HG03521 (cell line): ENCODE measurements around the gene AEBP1.

ENCODE experiments used
- ATAC-seq: cut with Tn5 transposase; IDR thresholded peaks from one replicate; pipeline ENCODE4 v1.9.1; 2021; ENCODE audit warnings: mild to moderate bottlenecking, moderate library complexity; ENCODE audit not compliant: unreplicated experiment

Gene AEBP1

GRCh38 chr7:44153948-44154335, 49.8 kb downstream of the AEBP1 start:
- ATAC-seq = no peak

DNA sequence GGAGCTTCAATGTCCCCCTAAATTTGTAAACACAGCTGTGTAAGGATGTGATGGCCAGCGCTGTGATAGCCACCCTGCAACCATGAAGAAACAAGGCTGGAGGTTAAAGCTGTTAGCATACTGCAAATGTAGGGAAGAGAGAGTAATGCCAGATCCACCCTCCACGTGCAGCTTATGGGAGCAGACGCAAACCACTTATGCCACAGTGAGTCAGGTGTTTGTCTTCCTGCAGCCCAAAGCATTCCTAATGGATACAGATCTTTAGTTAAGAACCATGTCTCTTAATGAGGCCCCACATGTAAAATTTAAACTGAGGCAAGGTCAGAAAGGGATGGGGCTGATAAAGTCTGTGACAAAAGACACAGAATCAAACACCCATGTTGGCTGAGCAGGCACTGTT, 50.6 kb downstream of the AEBP1 start:
- ATAC-seq = no peak

- ATAC-seq = no peak
Observed at GRCh38 chr7:44155191-44156185, 51.3 kb downstream of the AEBP1 start.

DNA sequence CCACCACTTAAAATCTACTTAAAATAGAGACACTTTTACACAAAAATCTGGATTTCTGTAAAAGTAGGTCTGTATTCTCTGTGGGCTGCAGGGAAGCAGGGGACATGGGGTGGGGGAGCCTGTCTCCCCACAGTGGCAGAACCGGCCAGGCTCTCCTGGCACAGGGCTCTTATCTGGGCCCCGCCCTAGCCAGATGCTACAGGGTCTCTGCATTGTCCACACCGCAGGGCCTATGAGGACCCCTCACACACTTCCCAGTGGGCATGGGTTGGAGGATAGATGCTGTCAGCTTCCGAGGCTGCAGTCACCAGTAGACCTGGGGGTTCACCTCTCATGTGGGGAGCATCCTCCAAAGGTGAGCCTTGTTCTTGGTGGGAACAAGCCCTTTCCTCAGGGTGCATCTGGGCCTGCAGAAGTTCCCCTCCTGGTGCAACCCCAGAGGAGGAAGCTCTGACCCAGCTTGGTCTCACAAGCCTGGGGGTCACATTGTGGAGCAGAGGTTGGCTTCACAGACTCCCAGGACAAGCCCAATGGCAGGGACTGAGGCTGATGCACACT, 52.4 kb downstream of the AEBP1 start:
- no peak for ATAC-seq

GRCh38 chr7:44157116-44158080, 53.3 kb downstream of the AEBP1 start:
- ATAC-seq = no peak

GRCh38 chr7:44158096-44158872, 54.1 kb downstream of the AEBP1 start:
- no peak for ATAC-seq

DNA sequence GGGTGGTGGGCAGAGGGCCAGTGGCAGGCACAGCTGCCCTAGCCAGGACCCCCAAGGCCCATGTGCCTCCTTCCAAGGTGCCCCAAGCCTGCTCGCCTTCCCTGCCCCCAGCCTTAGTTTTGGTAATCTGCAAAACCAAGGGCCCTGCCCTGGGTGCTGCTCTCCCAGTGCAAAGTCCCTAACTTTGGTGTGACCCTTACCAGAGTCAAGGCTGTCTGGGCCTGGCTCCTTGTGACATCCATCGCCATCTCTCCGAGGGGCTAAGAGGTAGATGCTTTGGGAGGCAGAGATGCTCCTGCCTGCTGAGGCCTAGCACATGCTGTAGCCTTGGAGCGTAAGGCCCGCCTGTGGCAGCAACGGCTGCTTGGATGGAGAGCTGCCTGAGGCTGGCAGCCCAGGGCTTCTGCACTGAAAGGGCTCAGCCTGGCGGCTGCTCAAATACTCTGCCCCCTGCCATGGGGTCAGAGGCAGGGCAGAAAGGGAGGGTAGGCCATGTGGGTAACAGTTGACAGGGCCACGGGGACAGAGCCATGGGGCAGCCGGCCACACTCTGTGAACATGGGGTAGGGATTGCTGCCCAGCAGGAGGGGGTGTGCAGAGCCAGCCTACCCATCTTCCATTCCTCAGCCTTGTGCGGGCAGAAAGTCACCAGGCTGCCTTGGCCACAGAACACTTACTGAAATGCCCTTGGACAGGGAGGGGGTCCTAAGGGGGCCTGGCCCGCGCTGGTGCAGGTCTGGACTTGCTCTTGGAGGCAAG, 54.9 kb downstream of the AEBP1 start:
- ATAC-seq = no peak

- ATAC-seq = no peak
Observed at GRCh38 chr7:44159824-44160630, 55.9 kb downstream of the AEBP1 start.

- no peak for ATAC-seq
Observed at GRCh38 chr7:44161371-44161770, 57.2 kb downstream of the AEBP1 start.

- ATAC-seq = no peak
Observed at GRCh38 chr7:44162179-44162578, 58.0 kb downstream of the AEBP1 start.

- no peak for ATAC-seq
Observed at GRCh38 chr7:44162785-44163395, 58.7 kb downstream of the AEBP1 start.

GRCh38 chr7:44163591-44163990, 59.4 kb downstream of the AEBP1 start:
- ATAC-seq = no peak
